Prostate gland (tissue), 2 donors: ENCODE data around the gene NTN1. TPM values are rescaled to one million over a fixed set of nuclear protein-coding genes. Genes with fewer than 3 reads are reported as not detected.

Experiments
- DNase-seq: peaks from one replicate; pipeline ENCODE4 v3.0.0-alpha.2; 2019; ENCODE audit warnings: low spot score
- H3K27ac ChIP-seq, 2 donors: fragments of 200-600 bp; sonication (generic); 2 replicates each; pipeline ENCODE4 v1.5.1; 2017 to 2019
- H3K27me3 ChIP-seq: fragments of 200-600 bp; sonication (generic); replicated peaks from 2 replicates; pipeline ENCODE4 v1.5.1; 2019; ENCODE audit not compliant: insufficient read depth
- H3K36me3 ChIP-seq, 2 donors: fragments of 200-600 bp; sonication (generic); 1 replicate in 1 of 2; 2 replicates in 1 of 2; pipeline versions ENCODE4 v1.5.1 to v1.8.1; 2017 to 2019
- H3K4me1 ChIP-seq: fragments of 200-600 bp; sonication (generic); replicated peaks from 2 replicates; pipeline ENCODE4 v1.5.1; 2019
- H3K4me3 ChIP-seq, 2 donors: fragments of 200-600 bp; sonication (generic); 2 replicates each; pipeline ENCODE4 v1.5.1; 2017 to 2019
- H3K9me3 ChIP-seq: fragments of 200-600 bp; sonication (generic); 2 replicates; pipeline ENCODE4 v1.5.1; 2017
- CTCF ChIP-seq, 4 experiments: fragments of 200-600 bp in 2 of 4; fragments of 450-650 bp in 2 of 4; sonication (generic) in 2 of 4; IDR thresholded peaks; 1 replicate in 3 of 4; 2 replicates in 1 of 4; pipeline ENCODE4 v1.5.1; 2016 to 2019; ENCODE audit warnings: antibody characterized with exemption in 4 of 4, mild to moderate bottlenecking in 2 of 4, moderate library complexity in 2 of 4
- POLR2A ChIP-seq: fragments of 450-650 bp; IDR thresholded peaks from one replicate; pipeline ENCODE4 v1.6.1; 2016; ENCODE audit warnings: antibody characterized with exemption, mild to moderate bottlenecking
- POLR2AphosphoS5 ChIP-seq: sonication (generic); formaldehyde crosslinking; IDR thresholded peaks from one replicate; pipeline ENCODE4 v1.6.1; 2017; ENCODE audit warnings: antibody characterized with exemption
- WGBS: methylation state at CpG from one replicate; pipeline ENCODE4 v1.1.5; 2018; 5-methylcytosine and 5-hydroxymethylcytosine counted together
- intact Hi-C: fragments of 100-400 bp; cut with DNase I; formaldehyde crosslinking; loops from one replicate; pipeline ENCODE4 v1.14.2; 2022
- total RNA-seq, 2 donors: library from RNA; depleted of rRNA; stranded (reverse); fragments of >200 nt; gene quantifications; one replicate each; pipeline ENCODE4 v1.1.0, GENCODE V29; 2016

NTN1 gene
- total RNA-seq, 2 donors from 2014 or later = 9.2 to 11.4 TPM

- H3K9me3 ChIP-seq = no peaks in the 10 kb centered on the region
- no peak for DNase-seq
- no peaks in the 10 kb centered on the region for H3K27me3 ChIP-seq
- no peaks in the 10 kb centered on the region for H3K36me3 ChIP-seq
- no peaks in the 10 kb centered on the region for H3K4me1 ChIP-seq
- no peak overlapping the region for H3K27ac ChIP-seq
- WGBS = 91% methylated on average over 8 of the region's 8 CpGs
- TF ChIP-seq POLR2AphosphoS5 (no peak), CTCF (IDR thresholded peaks at IDR 0.05) (no peak), POLR2A (no peak)
- intact Hi-C loops = no loop called here
- H3K4me3 ChIP-seq = no peak overlapping the region
Measured at GRCh38 chr17:9234389-9234945, 213.2 kb downstream of the NTN1 start.

- intact Hi-C loops = no loop called here
- Histone ChIP-seq H3K27me3 (no peaks in the 10 kb centered on the region), H3K4me1 (no peaks in the 10 kb centered on the region), H3K4me3 (no peak overlapping the region), H3K36me3 (no peaks in the 10 kb centered on the region), H3K27ac (no peak overlapping the region), H3K9me3 (no peaks in the 10 kb centered on the region)
- DNase-seq = no peak
- no peak for TF ChIP-seq CTCF (IDR thresholded peaks at IDR 0.05)
- no peak for TF ChIP-seq POLR2AphosphoS5
- no peak for TF ChIP-seq POLR2A
- 93% methylated on average over 4 of the region's 4 CpGs for WGBS
Measured at GRCh38 chr17:9235346-9235745, 214.0 kb downstream of the NTN1 start.

GRCh38 chr17:9236286-9237052 lies 215.2 kb downstream of the NTN1 start:
- TF ChIP-seq POLR2A (no peak), CTCF (IDR thresholded peaks at IDR 0.05) (no peak)
- Histone ChIP-seq H3K4me3 (no peak overlapping the region), H3K9me3 (no peaks in the 10 kb centered on the region), H3K27ac (no peak overlapping the region), H3K27me3 (no peaks in the 10 kb centered on the region), H3K36me3 (no peaks in the 10 kb centered on the region), H3K4me1 (no peaks in the 10 kb centered on the region)
- no peak for DNase-seq
- 90% methylated on average over 7 of the region's 7 CpGs for WGBS
- intact Hi-C loops = no loop called here

- H3K36me3 ChIP-seq = no peaks in the 10 kb centered on the region
- TF ChIP-seq POLR2A = no peak
- TF ChIP-seq POLR2AphosphoS5 = no peak
- no peak for TF ChIP-seq CTCF (IDR thresholded peaks at IDR 0.05)
- H3K4me3 ChIP-seq = no peak overlapping the region
- no peaks in the 10 kb centered on the region for H3K27me3 ChIP-seq
- DNase-seq = no peak
- 97% methylated on average over 3 of the region's 3 CpGs for WGBS
- intact Hi-C loops = no loop called here
- H3K4me1 ChIP-seq = no peaks in the 10 kb centered on the region
- no peak overlapping the region for H3K27ac ChIP-seq
- H3K9me3 ChIP-seq = no peaks in the 10 kb centered on the region
Measured at GRCh38 chr17:9237053-9237410, 215.7 kb downstream of the NTN1 start.
